Measurements from ENCODE around the gene NPAS3.

DNA sequence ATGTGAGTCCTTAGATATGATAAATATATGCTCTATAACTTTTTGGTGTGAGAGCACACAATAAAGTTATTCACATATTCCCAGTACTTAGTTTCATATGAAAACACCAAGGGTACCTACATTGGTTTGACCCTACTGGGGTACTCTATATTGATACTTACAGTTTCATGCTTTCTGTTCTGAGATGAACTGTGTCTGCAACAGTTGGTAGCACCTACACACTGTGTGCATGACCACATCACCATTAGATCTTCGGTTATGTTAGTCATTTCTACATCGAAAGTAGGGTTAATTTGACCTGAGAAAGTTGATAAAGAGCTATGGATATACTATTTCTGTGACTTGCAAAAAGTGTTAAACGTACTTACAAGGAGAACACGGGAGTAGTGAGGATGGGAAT is 337.2 kb downstream of the NPAS3 start:
- TF ChIP-seq EZH2 (optimal IDR thresholded peaks at IDR 0.05; ENCODE audit: low read depth, low read length) (no peak), EZH2phosphoT487 (IDR thresholded peaks at IDR 0.05; ENCODE audit: low read length) (no peak)
- TF ChIP-seq, protein P1, sequence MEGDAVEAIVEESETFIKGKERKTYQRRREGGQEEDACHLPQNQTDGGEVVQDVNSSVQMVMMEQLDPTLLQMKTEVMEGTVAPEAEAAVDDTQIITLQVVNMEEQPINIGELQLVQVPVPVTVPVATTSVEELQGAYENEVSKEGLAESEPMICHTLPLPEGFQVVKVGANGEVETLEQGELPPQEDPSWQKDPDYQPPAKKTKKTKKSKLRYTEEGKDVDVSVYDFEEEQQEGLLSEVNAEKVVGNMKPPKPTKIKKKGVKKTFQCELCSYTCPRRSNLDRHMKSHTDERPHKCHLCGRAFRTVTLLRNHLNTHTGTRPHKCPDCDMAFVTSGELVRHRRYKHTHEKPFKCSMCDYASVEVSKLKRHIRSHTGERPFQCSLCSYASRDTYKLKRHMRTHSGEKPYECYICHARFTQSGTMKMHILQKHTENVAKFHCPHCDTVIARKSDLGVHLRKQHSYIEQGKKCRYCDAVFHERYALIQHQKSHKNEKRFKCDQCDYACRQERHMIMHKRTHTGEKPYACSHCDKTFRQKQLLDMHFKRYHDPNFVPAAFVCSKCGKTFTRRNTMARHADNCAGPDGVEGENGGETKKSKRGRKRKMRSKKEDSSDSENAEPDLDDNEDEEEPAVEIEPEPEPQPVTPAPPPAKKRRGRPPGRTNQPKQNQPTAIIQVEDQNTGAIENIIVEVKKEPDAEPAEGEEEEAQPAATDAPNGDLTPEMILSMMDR (IDR thresholded peaks at IDR 0.05; ENCODE audit: low read length): no peak
